ENCODE data around the gene ALPP.

- TF ChIP-seq CTCF (IDR thresholded peaks at IDR 0.05; ENCODE audit: insufficient read depth, low read length, poor library complexity, severe bottlenecking) (no peak), EZH2phosphoT487 (conservative IDR thresholded peaks at IDR 0.05; ENCODE audit: low read length) (no peak)
These were observed 43.5 kb downstream of the ALPP start for GRCh38 chr2:232422051-232422450.

Data from SU-DHL-6 (cell line).